Small intestine (tissue), 7 donors: ENCODE results near the gene PRODH. TPM values are rescaled to one million over a fixed set of nuclear protein-coding genes. Genes with fewer than 3 reads are reported as not detected.
"Not testable (repeated sequence)": the region's sequence is repeated elsewhere in the genome, so short reads cannot be mapped to it uniquely, and the experiment has no call there.

ENCODE experiments used
- DNase-seq, 2 donors: peaks; one replicate each; pipeline versions ENCODE4 v3.0.0 to v3.0.0-alpha.2; 2013
- FAIRE-seq: peaks from 2 replicates; lab custom pipeline; 2012; peaks lifted over from hg19 to GRCh38; lab: Jason Lieb, UNC
- H3K27ac ChIP-seq, 3 donors: one replicate each; pipeline ENCODE4 v1.5.1; 2013; ENCODE audit warnings: low read length in 2 of 3, mild to moderate bottlenecking in 2 of 3, control low read depth in 1 of 3, inconsistent platforms in 1 of 3, low read depth in 1 of 3, moderate library complexity in 1 of 3
- H3K27me3 ChIP-seq, 3 donors: one replicate each; pipeline ENCODE4 v1.6.1; 2013; ENCODE audit warnings: low read length in 3 of 3, inconsistent platforms in 1 of 3; ENCODE audit not compliant: control insufficient read depth in 3 of 3, insufficient read depth in 3 of 3
- H3K36me3 ChIP-seq, 3 donors: one replicate each; pipeline ENCODE4 v1.6.1; 2013; ENCODE audit warnings: low read length in 3 of 3, inconsistent platforms in 1 of 3, low read depth in 1 of 3, mild to moderate bottlenecking in 1 of 3, moderate library complexity in 1 of 3; ENCODE audit not compliant: control insufficient read depth in 3 of 3, insufficient read depth in 2 of 3
- H3K4me1 ChIP-seq, 3 donors: one replicate each; pipeline ENCODE4 v1.6.1; 2013; ENCODE audit warnings: low read length in 2 of 3, inconsistent platforms in 1 of 3, low read depth in 1 of 3, mild to moderate bottlenecking in 1 of 3, moderate library complexity in 1 of 3; ENCODE audit not compliant: control insufficient read depth in 3 of 3, insufficient read depth in 2 of 3
- H3K4me3 ChIP-seq, 3 donors: one replicate each; pipeline ENCODE4 v1.5.1; 2013; ENCODE audit warnings: low read length in 3 of 3, control low read depth in 1 of 3, inconsistent platforms in 1 of 3, low read depth in 1 of 3, mild to moderate bottlenecking in 1 of 3, moderate library complexity in 1 of 3
- H3K9me3 ChIP-seq, 2 donors: one replicate each; pipeline ENCODE4 v1.6.1; 2013; ENCODE audit warnings: low read depth in 1 of 2, low read length in 1 of 2; ENCODE audit not compliant: control insufficient read depth in 2 of 2, insufficient read depth in 1 of 2
- whole genome bisulfite sequencing, 3 donors: extraction: QIAGEN DNeasy Blood & Tissue Kit; methylation state at CpG; one replicate each; pipeline ENCODE4 v1.1.7; 2013; 5-methylcytosine and 5-hydroxymethylcytosine counted together
- polyA plus RNA-seq, 4 donors: library from polyadenylated mRNA; stranded (reverse) in 3 of 4; unstranded in 1 of 4; fragments of 200-250 nt in 3 of 4; fragments of 120-200 nt in 1 of 4; gene quantifications; one replicate each; pipeline versions ENCODE4 v1.2.1 to v1.2.3, GENCODE V29; 2013
- donor health status: healthy with polysubstance abuse.
- donor health status: control.
- donor health status: control.
- donor health status: Bipolar disorder and iron deficiency.
- donor health status: healthy.

The PRODH gene
- polyA plus RNA-seq, 4 donors: 8.1 to 241 (median 25.5) TPM

DNA sequence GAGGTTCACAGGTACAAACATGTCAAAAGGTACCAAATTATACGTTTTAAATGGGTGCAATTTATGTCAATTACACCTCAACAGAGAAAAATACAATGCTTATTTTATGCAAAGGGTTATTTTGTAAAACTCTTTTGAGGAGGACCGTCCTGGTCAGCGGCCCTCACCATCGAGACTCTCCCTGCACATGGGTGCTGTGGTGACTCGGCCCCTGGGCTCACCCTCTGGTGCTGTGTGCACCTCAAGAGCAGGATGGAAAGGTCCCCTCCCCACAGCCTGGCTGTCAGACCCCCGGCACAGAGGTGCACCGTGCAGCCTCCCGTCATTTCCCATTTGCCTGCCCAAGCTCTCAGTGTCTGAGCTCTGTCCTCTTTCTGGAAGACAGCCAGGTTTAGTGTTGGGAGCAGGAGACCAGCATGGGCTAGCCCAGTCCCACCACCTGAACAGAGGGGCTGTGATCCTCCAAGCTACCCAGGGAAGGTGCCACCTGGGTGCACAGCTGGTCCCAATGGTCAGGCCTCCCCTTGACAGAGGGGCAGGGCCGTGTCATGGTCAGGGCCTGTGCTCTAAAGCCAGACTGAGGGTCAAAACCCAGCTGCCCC is 41.8 kb upstream of the PRODH start:
- DNase-seq (no peak), FAIRE-seq (no peak)
- no peaks in the 10 kb centered on the region for H3K36me3 ChIP-seq
- peaks cover 0 to 3% (median 2%) of the 10 kb centered on the region in 3 donors for H3K27me3 ChIP-seq
- WGBS, 3 donors: 75 to 83% (median 78%) methylated on average over 9 of the region's 9 CpGs
- H3K4me3 ChIP-seq: no peak overlapping the region
- H3K27ac ChIP-seq: no peak overlapping the region
- H3K9me3 ChIP-seq: peaks cover 0 to 11% of the 10 kb centered on the region in 2 donors
- H3K4me1 ChIP-seq: no peaks in the 10 kb centered on the region

DNA sequence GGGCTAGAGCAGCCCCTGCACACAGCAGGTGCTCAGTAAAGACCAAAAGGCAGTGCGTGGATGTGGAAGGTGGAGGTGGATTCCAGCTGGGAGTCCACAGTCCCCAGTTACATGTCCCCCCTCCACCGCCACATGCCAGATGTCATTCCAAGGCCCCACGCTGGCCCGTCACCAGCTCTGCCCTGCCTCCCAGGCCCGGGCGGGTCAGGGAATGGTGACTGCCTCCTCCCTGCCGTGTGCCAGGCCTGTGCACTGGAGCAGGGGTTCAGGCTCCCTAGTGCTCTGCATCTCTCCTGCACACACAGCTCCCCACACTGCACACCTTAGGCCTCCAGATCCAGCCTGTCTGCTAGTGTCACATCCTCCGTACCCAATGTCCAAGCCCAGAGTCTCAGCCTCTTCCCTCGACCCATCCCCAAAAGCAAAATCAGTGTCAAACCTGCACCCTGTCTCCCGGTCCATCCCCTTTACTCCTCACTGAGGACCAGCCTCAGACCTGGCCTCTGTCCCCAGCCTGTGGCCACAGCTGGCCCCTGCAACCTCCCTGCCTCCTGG is 40.2 kb upstream of the PRODH start:
- 62 to 80% (median 64%) methylated on average over 10 of the region's 10 CpGs for WGBS, 3 donors
- peaks cover 0 to 4% (median 4%) of the 10 kb centered on the region in 3 donors for H3K27me3 ChIP-seq
- peaks cover 0 to 11% of the 10 kb centered on the region in 2 donors for H3K9me3 ChIP-seq
- FAIRE-seq (no peak), DNase-seq (no peak)
- H3K4me3 ChIP-seq: no peak overlapping the region
- H3K36me3 ChIP-seq: no peaks in the 10 kb centered on the region
- no peak overlapping the region for H3K27ac ChIP-seq
- no peaks in the 10 kb centered on the region for H3K4me1 ChIP-seq

DNA sequence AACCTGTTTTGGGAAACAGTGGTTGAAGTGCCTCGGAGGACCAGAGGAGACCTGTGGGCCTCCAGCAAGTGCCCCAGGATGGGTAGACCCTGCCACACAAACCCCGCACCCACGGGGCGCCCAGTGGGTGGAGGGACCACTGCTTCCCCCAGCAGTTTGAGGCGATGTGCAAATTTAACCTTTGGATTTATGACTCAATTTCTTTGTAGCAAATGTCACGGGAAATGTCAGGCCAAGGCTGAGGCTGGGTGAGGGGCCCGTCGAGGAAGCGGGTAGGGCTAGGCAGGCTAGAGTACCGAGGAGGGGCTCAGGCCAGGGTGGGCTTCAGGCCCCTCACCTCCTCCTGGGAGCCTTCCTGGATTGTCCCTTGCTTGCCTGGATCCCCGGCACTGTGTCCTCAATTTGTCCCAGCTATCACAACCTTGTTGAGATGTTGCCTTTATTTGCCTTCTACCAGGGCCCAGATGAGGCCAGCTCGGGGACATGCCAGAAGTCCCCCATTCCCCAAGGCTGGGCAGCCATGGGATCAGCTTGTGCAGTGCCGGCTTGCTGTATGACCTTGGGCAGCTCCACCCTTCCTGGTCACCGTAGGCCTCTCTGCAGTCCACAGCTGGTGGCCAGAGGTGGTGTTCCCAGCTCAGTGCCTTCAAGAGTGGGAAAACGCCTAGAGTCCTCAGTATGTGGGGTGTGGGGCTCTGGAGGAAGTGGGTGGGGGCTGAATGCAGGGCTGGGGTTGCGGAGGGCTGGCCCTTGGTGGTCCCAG is 39.5 kb upstream of the PRODH start:
- peaks cover 0 to 5% of the 10 kb centered on the region in 2 donors for H3K9me3 ChIP-seq
- FAIRE-seq (no peak), DNase-seq (no peak)
- H3K4me3 ChIP-seq: no peak overlapping the region
- H3K27ac ChIP-seq: no peak overlapping the region
- no peaks in the 10 kb centered on the region for H3K4me1 ChIP-seq
- no peaks in the 10 kb centered on the region for H3K36me3 ChIP-seq
- 38 to 70% (median 43%) methylated on average over 16 of the region's 16 CpGs for WGBS, 3 donors
- peaks cover 3 to 7% (median 3%) of the 10 kb centered on the region in 3 donors for H3K27me3 ChIP-seq

GRCh38 chr22:18974477-18975180 is 38.5 kb upstream of the PRODH start:
- H3K27ac ChIP-seq: no peak overlapping the region
- no peaks in the 10 kb centered on the region for H3K9me3 ChIP-seq
- H3K4me3 ChIP-seq: no peak overlapping the region
- 72 to 81% (median 75%) methylated on average over 18 of the region's 18 CpGs for WGBS, 3 donors
- FAIRE-seq (no peak), DNase-seq (no peak)
- no peaks in the 10 kb centered on the region for H3K4me1 ChIP-seq
- H3K36me3 ChIP-seq: no peaks in the 10 kb centered on the region
- H3K27me3 ChIP-seq: peaks cover 4 to 7% (median 6%) of the 10 kb centered on the region in 3 donors

- no peaks in the 10 kb centered on the region for H3K4me1 ChIP-seq
- H3K27ac ChIP-seq: no peak overlapping the region
- DNase-seq: no peak
- 54 to 68% (median 65%) methylated on average over 15 to 18 of the region's 18 CpGs for WGBS, 3 donors
- FAIRE-seq: no peak
- no peaks in the 10 kb centered on the region for H3K36me3 ChIP-seq
- peaks cover 7 to 12% (median 7%) of the 10 kb centered on the region in 3 donors for H3K27me3 ChIP-seq
- H3K4me3 ChIP-seq: no peak overlapping the region
- H3K9me3 ChIP-seq: no peaks in the 10 kb centered on the region
Measured at GRCh38 chr22:18973264-18974031, 37.4 kb upstream of the PRODH start.

DNA sequence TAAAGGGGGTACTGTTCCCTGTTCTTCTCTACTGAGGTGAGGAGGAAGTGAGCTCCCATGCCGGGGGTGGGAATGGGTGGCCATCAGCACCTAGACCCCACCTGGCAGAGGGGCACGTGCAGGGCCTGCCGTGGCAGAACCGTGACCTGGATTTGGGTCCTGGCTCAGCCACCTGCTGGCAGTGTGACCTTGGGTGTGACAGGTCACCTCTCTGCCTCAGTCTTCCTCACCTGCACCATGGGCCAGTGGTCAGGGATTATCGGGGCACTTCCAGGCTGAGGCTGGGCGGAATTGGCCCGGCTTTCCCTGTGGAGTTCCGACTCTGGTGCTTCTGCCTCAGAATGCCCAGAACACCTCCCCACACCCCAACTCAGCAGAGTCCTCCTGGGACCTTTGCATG is 36.5 kb upstream of the PRODH start:
- peaks cover 7 to 18% (median 7%) of the 10 kb centered on the region in 3 donors for H3K27me3 ChIP-seq
- not testable (repeated sequence) for H3K4me1 ChIP-seq, H3K4me3 ChIP-seq, H3K9me3 ChIP-seq, H3K36me3 ChIP-seq, H3K27ac ChIP-seq, DNase-seq, FAIRE-seq
- WGBS, 3 donors: 69 to 89% (median 70%) methylated on average over 7 to 8 of the region's 8 CpGs

DNA sequence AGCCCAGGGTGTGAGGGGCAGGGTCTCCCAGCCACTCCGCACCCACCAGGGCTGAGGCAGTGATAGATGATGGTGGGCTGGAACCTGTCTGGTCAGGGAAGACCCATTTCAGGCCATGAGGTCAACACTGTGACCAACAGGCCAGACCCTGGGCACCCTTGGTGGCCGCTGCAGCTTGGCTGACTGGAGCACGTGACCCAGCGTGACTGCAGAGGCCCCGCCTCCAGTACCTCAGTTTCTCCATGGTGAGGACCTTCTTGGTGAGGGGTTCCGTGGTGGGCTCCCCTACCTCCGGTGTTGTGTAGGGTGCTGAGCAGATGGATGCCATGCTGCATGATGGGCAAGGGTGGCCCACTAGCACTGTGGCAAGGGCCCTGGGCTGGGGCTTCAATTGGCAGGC is 35.9 kb upstream of the PRODH start:
- H3K27ac ChIP-seq, H3K36me3 ChIP-seq, H3K4me3 ChIP-seq, H3K4me1 ChIP-seq, FAIRE-seq, DNase-seq, H3K9me3 ChIP-seq: not testable (repeated sequence)
- H3K27me3 ChIP-seq: peaks cover 7 to 18% (median 7%) of the 10 kb centered on the region in 3 donors
- WGBS, 3 donors: 80 to 93% (median 91%) methylated on average over 4 to 7 of the region's 7 CpGs
